GM21786 (cell line): Measurements from ENCODE around the gene KRT78.
"Not testable (repeated sequence)": the region's sequence is repeated elsewhere in the genome, so short reads cannot be mapped to it uniquely, and the experiment has no call there.

Experiments
- ATAC-seq: cut with Tn5 transposase; IDR thresholded peaks from one replicate; pipeline ENCODE4 v1.9.1; 2021; ENCODE audit not compliant: unreplicated experiment

The KRT78 gene

DNA sequence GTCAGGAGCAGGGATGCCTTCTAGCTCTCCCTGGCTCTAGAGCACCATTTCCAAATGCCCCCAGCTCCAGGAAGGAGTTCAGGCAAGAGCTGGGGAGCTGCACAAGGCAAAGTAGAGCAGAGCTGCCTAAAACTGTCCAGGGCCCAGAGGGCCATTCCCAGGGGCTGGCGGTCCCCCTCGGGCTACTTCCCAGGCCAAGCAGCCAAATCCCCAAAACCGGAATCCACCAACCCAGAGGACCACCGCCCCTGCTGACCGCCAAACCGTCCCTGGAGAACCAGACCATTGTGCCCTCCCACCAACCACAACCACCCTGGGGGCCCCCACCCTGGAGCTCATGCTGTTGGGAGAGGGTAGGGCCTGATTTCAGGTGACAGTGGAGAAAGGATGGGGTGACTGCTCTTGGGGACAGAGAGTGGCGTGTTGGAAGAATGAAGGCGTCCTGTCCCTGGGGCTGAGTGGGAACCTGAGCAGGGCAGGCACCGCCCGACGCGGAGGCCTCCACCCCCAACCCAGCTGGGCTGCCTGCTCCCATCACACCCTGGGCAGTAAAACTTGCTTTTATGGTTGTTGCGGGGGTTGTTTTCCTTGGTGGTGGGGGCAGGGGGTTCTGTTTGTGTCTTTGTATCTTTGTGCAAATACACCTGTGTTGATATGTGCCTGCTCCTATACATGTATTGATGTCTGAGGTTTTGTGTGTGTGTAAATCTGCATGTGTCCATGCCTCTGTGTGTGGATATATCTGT lies 24.0 kb upstream of the KRT78 start:
- ATAC-seq: no peak

- no peak for ATAC-seq
Observed at GRCh38 chr12:52871291-52872039, 22.7 kb upstream of the KRT78 start.

GRCh38 chr12:52870361-52871290 lies 21.8 kb upstream of the KRT78 start:
- ATAC-seq: no peak

- no peak for ATAC-seq
Observed at GRCh38 chr12:52867642-52868041, 18.8 kb upstream of the KRT78 start.

- ATAC-seq: no peak
Observed at GRCh38 chr12:52867152-52867551, 18.4 kb upstream of the KRT78 start.

- ATAC-seq: no peak
Observed at GRCh38 chr12:52865090-52865944, 16.5 kb upstream of the KRT78 start.

DNA sequence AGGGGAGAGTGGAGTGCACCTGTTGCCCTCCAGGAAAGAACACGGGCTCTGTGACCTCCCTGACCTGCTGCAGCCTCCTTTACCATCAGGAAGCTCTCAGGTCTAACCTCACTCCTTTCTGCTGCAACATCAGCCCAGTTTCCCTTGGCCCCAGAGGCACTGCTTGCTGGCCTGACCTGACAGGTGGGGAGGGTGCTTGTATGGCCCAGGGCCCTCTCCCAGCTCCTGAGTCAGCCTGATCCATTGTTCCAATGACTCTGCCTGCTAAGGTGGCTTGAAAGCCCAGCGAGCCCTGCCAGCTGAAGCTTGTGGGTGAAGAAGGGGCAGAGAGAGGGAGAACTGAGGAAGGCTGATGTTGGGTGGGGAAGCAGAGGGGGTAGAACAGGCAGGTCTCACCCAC lies 13.2 kb upstream of the KRT78 start:
- ATAC-seq: no peak

DNA sequence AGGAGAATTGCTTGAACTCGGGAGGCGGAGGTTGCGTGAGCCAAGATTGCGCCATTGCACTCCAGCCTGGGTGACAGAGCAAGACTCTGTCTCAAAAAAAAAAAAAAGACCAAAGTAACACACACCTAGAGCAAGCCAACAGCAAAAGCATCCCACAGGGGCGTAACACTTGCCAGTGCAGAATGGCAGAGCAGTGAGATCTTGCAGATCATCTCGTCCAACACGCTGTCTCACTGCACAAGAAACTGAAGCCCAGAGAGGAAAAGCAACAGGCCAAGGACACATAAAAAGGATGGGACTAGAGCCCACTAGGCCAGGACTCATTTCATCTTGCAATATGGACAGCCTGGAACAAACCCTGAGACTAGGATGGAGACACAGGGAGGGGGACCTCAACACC lies 12.7 kb upstream of the KRT78 start:
- no peak for ATAC-seq

DNA sequence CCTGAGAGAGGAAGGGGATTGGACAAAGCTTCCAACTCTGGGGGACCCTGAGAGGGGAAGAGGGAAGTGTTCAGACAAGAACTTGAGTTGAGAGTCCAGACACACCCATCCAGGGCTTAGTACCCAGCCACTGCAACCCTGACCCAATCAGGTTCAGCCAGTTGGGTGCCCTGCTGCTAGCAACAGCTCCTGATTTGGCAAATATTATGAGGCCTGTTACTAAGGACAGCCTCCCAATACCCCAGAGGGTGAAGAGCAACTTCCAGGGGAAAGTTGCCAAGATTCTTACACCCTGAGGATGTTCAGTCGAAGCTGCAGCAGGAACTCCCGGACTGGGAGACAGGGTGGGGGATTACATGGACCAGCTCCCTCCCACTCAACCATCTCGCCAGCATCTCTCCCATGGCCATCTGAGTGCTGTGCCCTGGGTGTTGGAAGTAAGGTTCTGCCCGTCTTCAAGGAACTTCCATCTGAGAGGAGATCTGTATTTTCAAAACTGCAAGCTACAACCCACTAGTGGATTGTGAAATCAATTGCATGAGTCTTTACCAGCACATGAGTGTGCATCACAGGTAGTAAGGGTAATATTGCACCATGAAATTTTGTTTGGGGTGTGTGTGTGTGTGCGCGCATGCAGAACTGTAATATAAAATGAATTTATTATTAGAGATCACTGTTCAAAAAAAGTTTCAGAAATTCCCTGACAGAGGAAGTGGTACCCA lies 11.5 kb upstream of the KRT78 start:
- no peak for ATAC-seq

DNA sequence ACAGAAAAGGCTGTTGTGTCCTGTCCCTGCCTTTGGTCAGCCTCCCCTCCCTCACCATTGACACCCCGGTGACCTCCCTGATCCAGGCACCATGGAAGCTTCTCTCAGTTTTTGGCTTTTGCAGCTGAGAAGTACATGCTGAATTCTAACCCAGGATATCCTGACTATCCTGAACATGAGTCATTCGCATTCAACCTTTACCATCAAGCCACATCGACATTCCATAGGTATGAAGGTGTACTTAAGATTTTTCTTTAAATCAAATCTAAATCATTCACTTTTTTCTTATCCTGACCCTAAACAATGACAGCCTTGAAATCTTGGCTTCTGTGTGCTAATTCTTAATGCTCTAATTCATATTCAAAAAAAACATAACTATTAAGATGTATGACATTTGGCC lies 8.7 kb upstream of the KRT78 start:
- no peak for ATAC-seq

- no peak for ATAC-seq
Observed at GRCh38 chr12:52856787-52857186, 8.0 kb upstream of the KRT78 start.

DNA sequence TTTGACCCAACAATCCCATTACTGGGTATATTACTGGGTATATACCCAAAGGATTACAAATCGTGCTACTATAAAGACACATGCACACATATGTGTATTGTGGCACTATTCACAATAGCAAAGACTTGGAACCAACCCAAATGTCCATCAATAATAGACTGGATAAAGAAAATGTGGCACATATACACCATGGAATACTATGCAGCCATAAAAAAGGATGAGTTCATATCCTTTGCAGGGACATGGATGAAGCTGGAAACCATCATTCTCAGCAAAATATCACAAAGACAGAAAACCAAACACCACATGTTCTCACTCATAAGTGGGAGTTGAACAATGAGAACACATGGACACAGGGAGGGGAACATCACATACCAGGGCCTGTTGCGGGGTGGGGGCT lies 7.3 kb upstream of the KRT78 start:
- ATAC-seq: not testable (repeated sequence)

- no peak for ATAC-seq
Observed at GRCh38 chr12:52851787-52852186, 3.0 kb upstream of the KRT78 start.

GRCh38 chr12:52850681-52851080 lies 1.9 kb upstream of the KRT78 start:
- ATAC-seq: no peak

DNA sequence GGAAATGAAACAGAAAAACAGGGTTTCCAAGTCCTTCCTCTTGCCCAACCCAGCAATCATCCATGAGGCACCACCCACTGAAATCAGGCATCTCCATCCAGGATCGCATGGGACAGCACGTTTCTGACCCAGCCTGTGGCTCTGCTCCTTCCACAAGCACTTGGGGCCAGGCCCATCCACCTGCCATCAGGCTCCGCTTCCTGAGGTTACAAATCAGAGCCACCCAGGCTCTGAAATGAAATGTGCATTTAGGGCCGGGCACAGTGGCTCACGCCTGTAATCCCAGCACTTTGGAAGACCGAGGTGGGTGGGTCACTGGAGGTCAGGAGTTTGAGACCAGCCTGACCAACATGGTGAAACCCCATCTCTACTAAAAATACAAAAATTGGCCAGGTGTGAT lies 717 bp upstream of the KRT78 start:
- ATAC-seq: no peak

DNA sequence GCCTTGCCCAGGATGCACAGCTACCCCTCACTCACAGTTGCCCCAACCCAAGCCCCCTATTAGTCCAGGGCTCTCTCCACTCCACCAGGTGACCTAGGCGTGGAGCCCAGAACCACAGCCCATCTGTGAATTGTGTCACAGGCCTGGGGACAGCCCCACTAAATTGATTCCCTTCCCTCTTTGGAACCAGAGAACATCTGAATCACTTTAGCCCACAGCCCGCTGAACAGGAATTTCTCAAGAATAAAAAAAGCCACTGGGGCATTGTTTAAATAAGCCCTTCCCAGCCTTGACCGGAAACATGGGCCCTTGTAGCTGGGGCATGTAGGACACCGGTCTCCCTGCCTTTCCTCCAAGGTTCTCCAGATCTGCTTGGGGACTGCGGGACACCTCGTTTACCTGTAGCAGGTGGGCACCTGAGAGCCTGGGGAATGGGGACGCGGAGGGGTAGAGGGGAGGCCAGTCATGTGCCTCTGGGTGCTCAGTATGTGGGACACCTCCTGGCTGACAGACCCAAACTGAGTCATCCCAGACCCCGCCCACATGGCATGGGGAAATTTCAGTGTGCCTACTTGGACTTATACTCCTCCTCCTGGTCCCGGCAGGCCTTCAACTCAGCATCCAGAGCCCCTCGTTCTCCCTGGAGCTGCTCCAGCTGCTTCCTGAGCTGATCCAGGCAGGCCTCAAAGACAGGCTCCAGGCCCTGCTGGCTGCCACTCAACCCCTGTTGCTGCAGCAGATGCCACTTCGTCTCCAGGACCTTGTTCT lies 1.3 kb downstream of the KRT78 start:
- no peak for ATAC-seq

GRCh38 chr12:52846356-52846970 lies 2.3 kb downstream of the KRT78 start:
- no peak for ATAC-seq

GRCh38 chr12:52845946-52846345 lies 2.8 kb downstream of the KRT78 start:
- ATAC-seq: no peak

GRCh38 chr12:52844386-52844785 lies 4.4 kb downstream of the KRT78 start:
- ATAC-seq: no peak
